Measurements from ENCODE around the gene TEX2. TPM values are rescaled to one million over a fixed set of nuclear protein-coding genes. Genes with fewer than 3 reads are reported as not detected.
"Not testable (repeated sequence)": the region's sequence is repeated elsewhere in the genome, so short reads cannot be mapped to it uniquely, and the experiment has no call there.

The TEX2 gene
- total and polyA plus RNA-seq, 2 experiments from 2014 or later: 7.5 to 17.7 TPM

- TF ChIP-seq EZH2 (IDR thresholded peaks at IDR 0.05; ENCODE audit: low read depth, unreplicated experiment) (no peak), CTCF (conservative IDR thresholded peaks at IDR 0.05; ENCODE audit: low read depth in 2 of 2) (no peak), ETS1 (IDR thresholded peaks at IDR 0.05) (no peak)
Observed at GRCh38 chr17:64186171-64187092, 76.6 kb downstream of the TEX2 start (continued).

- H3K4me3 ChIP-seq; H3K9me2 ChIP-seq (ENCODE audit: insufficient read depth); H3K4me1 Mint-ChIP-seq; H4K20me1 ChIP-seq (replicated peaks; ENCODE audit: insufficient read depth); H3K4me3 Mint-ChIP-seq; H3K9me3 Mint-ChIP-seq; H3K79me2 ChIP-seq (replicated peaks; ENCODE audit: insufficient read depth); H3K36me3 ChIP-seq (ENCODE audit: insufficient read depth); H3K27ac ChIP-seq (ENCODE audit: low read depth); H3K36me3 Mint-ChIP-seq (ENCODE audit: low read depth); H2AFZ ChIP-seq; H3K4me2 ChIP-seq; H3K27me3 ChIP-seq (ENCODE audit: insufficient read depth); ATAC-seq; H3K27me3 Mint-ChIP-seq (ENCODE audit: insufficient read depth, low read depth, poor library complexity); DNase-seq (ENCODE audit: low spot score); H3F3A ChIP-seq (replicated peaks; ENCODE audit: low read depth); H3K27ac Mint-ChIP-seq; H3K4me1 ChIP-seq (ENCODE audit: insufficient read depth): not testable (repeated sequence)
Observed at GRCh38 chr17:64185557-64185956, 77.5 kb downstream of the TEX2 start.

GRCh38 chr17:64185101-64185500 is 78.0 kb downstream of the TEX2 start:
- ATAC-seq: no peak
- H4K20me1 ChIP-seq (replicated peaks; ENCODE audit: insufficient read depth): no peaks in the 10 kb centered on the region
- Mint-ChIP-seq H3K4me3 (no peak overlapping the region), H3K27ac (no peak overlapping the region), H3K9me3 (no peaks in the 10 kb centered on the region), H3K4me1 (no peaks in the 10 kb centered on the region; the same call in 2 of the 3 replicates), H3K27me3 (ENCODE audit: insufficient read depth, low read depth, poor library complexity) (peaks cover 3% of the 10 kb centered on the region), H3K36me3 (ENCODE audit: low read depth) (no peaks in the 10 kb centered on the region; the same call in 2 of the 3 replicates)
- no peak overlapping the region for H3K27ac ChIP-seq (ENCODE audit: low read depth)
- H3K4me2 ChIP-seq: no peak overlapping the region
- H3K79me2 ChIP-seq (replicated peaks; ENCODE audit: insufficient read depth): no peaks in the 10 kb centered on the region
- H3K9me2 ChIP-seq (ENCODE audit: insufficient read depth): peaks cover 5% of the 10 kb centered on the region; the same call in 1 of the 2 replicates
- no peak overlapping the region for H3K4me3 ChIP-seq
- H3F3A ChIP-seq (replicated peaks; ENCODE audit: low read depth): no peaks in the 10 kb centered on the region
- H3K36me3 ChIP-seq (ENCODE audit: insufficient read depth): no peaks in the 10 kb centered on the region
- no peaks in the 10 kb centered on the region for H3K4me1 ChIP-seq (ENCODE audit: insufficient read depth)
- H3K27me3 ChIP-seq (ENCODE audit: insufficient read depth): no peaks in the 10 kb centered on the region
- no peak overlapping the region for H2AFZ ChIP-seq
- no peak for DNase-seq (ENCODE audit: low spot score)
- TF ChIP-seq JUNB (IDR thresholded peaks at IDR 0.05; ENCODE audit: unreplicated experiment): no peak
- TF ChIP-seq EZH2 (IDR thresholded peaks at IDR 0.05; ENCODE audit: low read depth, unreplicated experiment): no peak
- no peak for TF ChIP-seq POLR2AphosphoS5 (IDR thresholded peaks at IDR 0.05; ENCODE audit: low read depth)
- TF ChIP-seq CREB1 (CRISPR knock-in tag; IDR thresholded peaks at IDR 0.05; ENCODE audit: low read depth): no peak
- no peak for TF ChIP-seq ZNF462 (CRISPR knock-in tag; IDR thresholded peaks at IDR 0.05)
